Measurements from ENCODE around the gene C1orf226. TPM values are rescaled to one million over a fixed set of nuclear protein-coding genes. Genes with fewer than 3 reads are reported as not detected.

Gene C1orf226
- total and polyA plus RNA-seq, 9 of the 15 experiments (the other 6 are each of a cell fraction or from before 2014, with no cell fraction given) = 0.10 to 1.4 (median 0.47) TPM

DNA sequence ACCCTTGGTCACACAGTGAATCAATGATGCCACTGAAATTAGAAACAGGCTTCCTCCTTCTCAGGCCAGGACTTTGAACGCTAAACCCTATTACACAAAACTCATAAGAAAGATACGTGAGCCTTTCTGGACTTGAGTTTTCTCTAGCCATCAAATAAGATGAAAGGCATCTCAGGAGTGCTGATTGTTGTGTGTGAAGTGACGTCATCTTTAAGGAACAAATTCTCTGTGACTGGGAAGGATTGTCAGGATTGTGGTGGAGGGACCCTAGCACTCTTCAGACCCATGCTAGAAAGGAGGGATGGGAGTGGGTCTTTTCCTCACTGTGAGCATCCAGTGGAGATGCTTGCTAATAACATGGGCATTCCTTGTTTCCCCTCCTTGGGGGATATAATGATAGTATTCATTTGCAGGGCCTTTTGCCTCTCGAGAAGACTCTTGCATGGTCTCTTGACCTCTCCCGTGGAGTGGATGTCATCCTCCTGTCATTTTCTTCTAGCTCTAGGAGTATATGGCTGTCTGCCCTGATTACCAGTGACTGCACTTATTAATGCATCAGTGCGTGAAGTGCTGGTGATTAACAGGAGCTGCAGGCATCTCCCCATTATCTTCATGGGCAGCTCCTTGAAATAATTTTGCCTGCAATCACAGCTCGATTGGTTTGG, 44.8 kb upstream of the C1orf226 start:
- POLR2A ChIA-PET = no interaction called here
- TF ChIP-seq PHB (CRISPR knock-in tag; IDR thresholded peaks at IDR 0.05) = no peak
- TF ChIP-seq, protein P1, sequence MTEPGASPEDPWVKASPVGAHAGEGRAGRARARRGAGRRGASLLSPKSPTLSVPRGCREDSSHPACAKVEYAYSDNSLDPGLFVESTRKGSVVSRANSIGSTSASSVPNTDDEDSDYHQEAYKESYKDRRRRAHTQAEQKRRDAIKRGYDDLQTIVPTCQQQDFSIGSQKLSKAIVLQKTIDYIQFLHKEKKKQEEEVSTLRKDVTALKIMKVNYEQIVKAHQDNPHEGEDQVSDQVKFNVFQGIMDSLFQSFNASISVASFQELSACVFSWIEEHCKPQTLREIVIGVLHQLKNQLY (CRISPR knock-in tag; conservative IDR thresholded peaks at IDR 0.05) = no peak
- TF ChIP-seq, protein P2, sequence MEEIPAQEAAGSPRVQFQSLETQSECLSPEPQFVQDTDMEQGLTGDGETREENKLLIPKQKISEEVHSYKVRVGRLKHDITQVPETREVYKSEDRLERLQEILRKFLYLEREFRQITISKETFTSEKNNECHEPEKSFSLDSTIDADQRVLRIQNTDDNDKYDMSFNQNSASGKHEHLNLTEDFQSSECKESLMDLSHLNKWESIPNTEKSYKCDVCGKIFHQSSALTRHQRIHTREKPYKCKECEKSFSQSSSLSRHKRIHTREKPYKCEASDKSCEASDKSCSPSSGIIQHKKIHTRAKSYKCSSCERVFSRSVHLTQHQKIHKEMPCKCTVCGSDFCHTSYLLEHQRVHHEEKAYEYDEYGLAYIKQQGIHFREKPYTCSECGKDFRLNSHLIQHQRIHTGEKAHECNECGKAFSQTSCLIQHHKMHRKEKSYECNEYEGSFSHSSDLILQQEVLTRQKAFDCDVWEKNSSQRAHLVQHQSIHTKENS (CRISPR knock-in tag; IDR thresholded peaks at IDR 0.05) = no peak
- no peak for TF ChIP-seq ZNF24 (IDR thresholded peaks at IDR 0.05)
- 0 out of 2 replicates have a peak, but pooled peaks have one; percentile 16 for TF ChIP-seq JUND (IDR thresholded peaks at IDR 0.05; ENCODE audit: borderline replicate concordance, low read depth, low read length)
- TF ChIP-seq JUND (tag; IDR thresholded peaks at IDR 0.05; ENCODE audit: borderline replicate concordance, low read depth, low read length) = peak; percentile 17; the same call in 1 of the 3 replicates
- TF ChIP-seq, protein P3, sequence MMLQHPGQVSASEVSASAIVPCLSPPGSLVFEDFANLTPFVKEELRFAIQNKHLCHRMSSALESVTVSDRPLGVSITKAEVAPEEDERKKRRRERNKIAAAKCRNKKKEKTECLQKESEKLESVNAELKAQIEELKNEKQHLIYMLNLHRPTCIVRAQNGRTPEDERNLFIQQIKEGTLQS (IDR thresholded peaks at IDR 0.05) = peak; percentile 84
- TF ChIP-seq, protein P3 (CRISPR knock-in tag; conservative IDR thresholded peaks at IDR 0.05) = no peak
- TF ChIP-seq ATF7 (IDR thresholded peaks at IDR 0.05) = peak; percentile 78
- no peak for TF ChIP-seq FOXA3 (CRISPR knock-in tag; conservative IDR thresholded peaks at IDR 0.05 in 1 of 2, IDR thresholded peaks at IDR 0.05 in 1 of 2)
- TF ChIP-seq, protein P4, sequence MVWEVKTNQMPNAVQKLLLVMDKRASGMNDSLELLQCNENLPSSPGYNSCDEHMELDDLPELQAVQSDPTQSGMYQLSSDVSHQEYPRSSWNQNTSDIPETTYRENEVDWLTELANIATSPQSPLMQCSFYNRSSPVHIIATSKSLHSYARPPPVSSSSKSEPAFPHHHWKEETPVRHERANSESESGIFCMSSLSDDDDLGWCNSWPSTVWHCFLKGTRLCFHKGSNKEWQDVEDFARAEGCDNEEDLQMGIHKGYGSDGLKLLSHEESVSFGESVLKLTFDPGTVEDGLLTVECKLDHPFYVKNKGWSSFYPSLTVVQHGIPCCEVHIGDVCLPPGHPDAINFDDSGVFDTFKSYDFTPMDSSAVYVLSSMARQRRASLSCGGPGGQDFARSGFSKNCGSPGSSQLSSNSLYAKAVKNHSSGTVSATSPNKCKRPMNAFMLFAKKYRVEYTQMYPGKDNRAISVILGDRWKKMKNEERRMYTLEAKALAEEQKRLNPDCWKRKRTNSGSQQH (CRISPR knock-in tag; IDR thresholded peaks at IDR 0.05) = no peak
- TF ChIP-seq LARP7 (IDR thresholded peaks at IDR 0.05) = no peak
- TF ChIP-seq, protein P5, sequence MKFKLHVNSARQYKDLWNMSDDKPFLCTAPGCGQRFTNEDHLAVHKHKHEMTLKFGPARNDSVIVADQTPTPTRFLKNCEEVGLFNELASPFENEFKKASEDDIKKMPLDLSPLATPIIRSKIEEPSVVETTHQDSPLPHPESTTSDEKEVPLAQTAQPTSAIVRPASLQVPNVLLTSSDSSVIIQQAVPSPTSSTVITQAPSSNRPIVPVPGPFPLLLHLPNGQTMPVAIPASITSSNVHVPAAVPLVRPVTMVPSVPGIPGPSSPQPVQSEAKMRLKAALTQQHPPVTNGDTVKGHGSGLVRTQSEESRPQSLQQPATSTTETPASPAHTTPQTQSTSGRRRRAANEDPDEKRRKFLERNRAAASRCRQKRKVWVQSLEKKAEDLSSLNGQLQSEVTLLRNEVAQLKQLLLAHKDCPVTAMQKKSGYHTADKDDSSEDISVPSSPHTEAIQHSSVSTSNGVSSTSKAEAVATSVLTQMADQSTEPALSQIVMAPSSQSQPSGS (CRISPR knock-in tag; IDR thresholded peaks at IDR 0.05) = no peak
- TF ChIP-seq TOE1 (IDR thresholded peaks at IDR 0.05; ENCODE audit: borderline replicate concordance) = no peak
- TF ChIP-seq TOE1 (CRISPR knock-in tag; IDR thresholded peaks at IDR 0.05; ENCODE audit: borderline replicate concordance, low read depth) = no peak

More for the DNA sequence above, 44.8 kb upstream of the C1orf226 start:
- Histone ChIP-seq H3K9me3 (replicated peaks; ENCODE audit: control insufficient read depth, insufficient read depth, low read depth, low read length) (no peaks in the 10 kb centered on the region), H3K9ac (ENCODE audit: insufficient read depth in 1 of 2, low read depth in 2 of 2, low read length in 2 of 2) (no peak overlapping the region), H3K27ac (ENCODE audit: extremely low read depth, low read depth, low read length) (no peak overlapping the region), H3K9me1 (ENCODE audit: control insufficient read depth, insufficient read depth, low read length) (no peaks in the 10 kb centered on the region), H3K36me3 (ENCODE audit: control insufficient read depth, insufficient read depth, low read length) (no peaks in the 10 kb centered on the region), H3K4me1 (replicated peaks in 1 of 2; ENCODE audit: control insufficient read depth in 2 of 2, insufficient read depth in 2 of 2, low read length in 2 of 2) (no peaks in the 10 kb centered on the region), H4K20me1 (replicated peaks; ENCODE audit: control insufficient read depth, insufficient read depth, low read length) (no peaks in the 10 kb centered on the region), H3K27me3 (ENCODE audit: control insufficient read depth in 2 of 2, insufficient read depth in 2 of 2, low read length in 2 of 2) (peaks cover 0 to 3% of the 10 kb centered on the region in 2 experiments; a peak in 1 of 5 replicates), H3K4me3 (no peak overlapping the region), H3K4me2 (ENCODE audit: insufficient read depth, low read length) (no peak overlapping the region), H3K79me2 (ENCODE audit: control insufficient read depth, insufficient read depth, low read length) (no peaks in the 10 kb centered on the region), H2AFZ (ENCODE audit: low read depth, low read length) (no peak overlapping the region)
- no TSS peak for BruUV-seq (replicated peaks)
- intact Hi-C loops (cut with micrococcal nuclease) (no loop called here), in situ Hi-C loops (cut with MboI) (no loop called here)
- 11% methylated on average over 7 of the region's 7 CpGs for WGBS (ENCODE audit: insufficient coverage, low coverage, missing lambda C conversion rate)
- DNase-seq (ENCODE audit: extremely low read depth in 1 of 4, low spot score in 3 of 4) = no peak
- CTCF ChIA-PET (ENCODE audit: low intra/inter-chr PET ratio) = no interaction called here
- ATAC-seq = no peak
- FAIRE-seq = no peak
